KMS-11 (cell line): Measurements from ENCODE around the gene DBN1.

ENCODE experiments used
- H2AFZ ChIP-seq: fragments of 200-600 bp; sonication (generic); 2 replicates; pipeline ENCODE4 v1.6.1; 2016; ENCODE audit warnings: antibody characterized with exemption, mixed run types, low read depth
- H3K27ac ChIP-seq: fragments of 200-600 bp; sonication (generic); 2 replicates; pipeline ENCODE4 v1.6.1; 2016; ENCODE audit warnings: mild to moderate bottlenecking, mixed run types
- H3K27me3 ChIP-seq: fragments of 200-600 bp; sonication (generic); 2 replicates; pipeline ENCODE4 v1.6.1; 2017; ENCODE audit warnings: mild to moderate bottlenecking, low read depth, mixed run types, moderate library complexity; ENCODE audit not compliant: insufficient read depth
- H3K36me3 ChIP-seq: fragments of 200-600 bp; sonication (generic); 2 replicates; pipeline ENCODE4 v1.6.1; 2017; ENCODE audit warnings: mild to moderate bottlenecking, mixed run types; ENCODE audit not compliant: insufficient read depth
- H3K4me1 ChIP-seq: fragments of 200-600 bp; sonication (generic); 2 replicates; pipeline ENCODE4 v1.6.1; 2016; ENCODE audit warnings: mild to moderate bottlenecking, low read depth, mixed run types; ENCODE audit not compliant: poor library complexity, severe bottlenecking
- H3K4me2 ChIP-seq: fragments of 200-600 bp; sonication (generic); 2 replicates; pipeline ENCODE4 v1.7.0; 2016; ENCODE audit warnings: mild to moderate bottlenecking, mixed run types
- H3K4me3 ChIP-seq: fragments of 200-600 bp; sonication (generic); IDR thresholded peaks from 2 replicates; pipeline ENCODE4 v1.6.1; 2017; ENCODE audit warnings: low read depth, low read length, mixed read lengths; ENCODE audit not compliant: insufficient read depth
- H3K79me2 ChIP-seq: fragments of 200-600 bp; sonication (generic); 2 replicates; pipeline ENCODE4 v1.6.1; 2016; ENCODE audit warnings: low read depth, mixed run types; ENCODE audit not compliant: insufficient read depth
- H3K9ac ChIP-seq: fragments of 200-600 bp; sonication (generic); 2 replicates; pipeline ENCODE4 v1.6.1; 2016; ENCODE audit warnings: mild to moderate bottlenecking, mixed run types
- H4K20me1 ChIP-seq: fragments of 200-600 bp; sonication (generic); 2 replicates; pipeline ENCODE4 v1.6.1; 2016; ENCODE audit warnings: mild to moderate bottlenecking, mixed run types; ENCODE audit not compliant: insufficient read depth
- TF ChIP-seq, protein P1 (sequence below): fragments of 200-600 bp; sonication (generic); conservative IDR thresholded peaks from 2 replicates; pipeline ENCODE4 v1.6.1; 2017; ENCODE audit warnings: low read depth, mild to moderate bottlenecking, antibody characterized with exemption, low read length, moderate library complexity, mixed read lengths

DBN1 gene

GRCh38 chr5:177409043-177409801 lies 64.2 kb downstream of the DBN1 start, which contains the start of gene F12:
F12 (minus strand) TSS chr5:177409564; CDS start chr5:177409527, 37 bp downstream.
- TF ChIP-seq, protein P1, sequence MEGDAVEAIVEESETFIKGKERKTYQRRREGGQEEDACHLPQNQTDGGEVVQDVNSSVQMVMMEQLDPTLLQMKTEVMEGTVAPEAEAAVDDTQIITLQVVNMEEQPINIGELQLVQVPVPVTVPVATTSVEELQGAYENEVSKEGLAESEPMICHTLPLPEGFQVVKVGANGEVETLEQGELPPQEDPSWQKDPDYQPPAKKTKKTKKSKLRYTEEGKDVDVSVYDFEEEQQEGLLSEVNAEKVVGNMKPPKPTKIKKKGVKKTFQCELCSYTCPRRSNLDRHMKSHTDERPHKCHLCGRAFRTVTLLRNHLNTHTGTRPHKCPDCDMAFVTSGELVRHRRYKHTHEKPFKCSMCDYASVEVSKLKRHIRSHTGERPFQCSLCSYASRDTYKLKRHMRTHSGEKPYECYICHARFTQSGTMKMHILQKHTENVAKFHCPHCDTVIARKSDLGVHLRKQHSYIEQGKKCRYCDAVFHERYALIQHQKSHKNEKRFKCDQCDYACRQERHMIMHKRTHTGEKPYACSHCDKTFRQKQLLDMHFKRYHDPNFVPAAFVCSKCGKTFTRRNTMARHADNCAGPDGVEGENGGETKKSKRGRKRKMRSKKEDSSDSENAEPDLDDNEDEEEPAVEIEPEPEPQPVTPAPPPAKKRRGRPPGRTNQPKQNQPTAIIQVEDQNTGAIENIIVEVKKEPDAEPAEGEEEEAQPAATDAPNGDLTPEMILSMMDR = no peak

More at GRCh38 chr5:177409043-177409801, 64.2 kb downstream of the DBN1 start, which contains the start of gene F12:
- H3K4me1 ChIP-seq = peaks cover 40% of the 10 kb centered on the region
- no peak within 1 kb of the TSS for H2AFZ ChIP-seq
- no peak within 1 kb of the TSS for H3K4me3 ChIP-seq
- H3K27ac ChIP-seq = no peak within 1 kb of the TSS
- no peaks in the 10 kb centered on the region for H4K20me1 ChIP-seq
- no peak within 1 kb of the TSS for H3K4me2 ChIP-seq
- no peaks in the 10 kb centered on the region for H3K79me2 ChIP-seq
- no peaks in the 10 kb centered on the region for H3K27me3 ChIP-seq
- no peaks in the 10 kb centered on the region for H3K36me3 ChIP-seq
- no peak within 1 kb of the TSS for H3K9ac ChIP-seq
